ENCODE measurements around the gene NOLC1.

Gene NOLC1

DNA sequence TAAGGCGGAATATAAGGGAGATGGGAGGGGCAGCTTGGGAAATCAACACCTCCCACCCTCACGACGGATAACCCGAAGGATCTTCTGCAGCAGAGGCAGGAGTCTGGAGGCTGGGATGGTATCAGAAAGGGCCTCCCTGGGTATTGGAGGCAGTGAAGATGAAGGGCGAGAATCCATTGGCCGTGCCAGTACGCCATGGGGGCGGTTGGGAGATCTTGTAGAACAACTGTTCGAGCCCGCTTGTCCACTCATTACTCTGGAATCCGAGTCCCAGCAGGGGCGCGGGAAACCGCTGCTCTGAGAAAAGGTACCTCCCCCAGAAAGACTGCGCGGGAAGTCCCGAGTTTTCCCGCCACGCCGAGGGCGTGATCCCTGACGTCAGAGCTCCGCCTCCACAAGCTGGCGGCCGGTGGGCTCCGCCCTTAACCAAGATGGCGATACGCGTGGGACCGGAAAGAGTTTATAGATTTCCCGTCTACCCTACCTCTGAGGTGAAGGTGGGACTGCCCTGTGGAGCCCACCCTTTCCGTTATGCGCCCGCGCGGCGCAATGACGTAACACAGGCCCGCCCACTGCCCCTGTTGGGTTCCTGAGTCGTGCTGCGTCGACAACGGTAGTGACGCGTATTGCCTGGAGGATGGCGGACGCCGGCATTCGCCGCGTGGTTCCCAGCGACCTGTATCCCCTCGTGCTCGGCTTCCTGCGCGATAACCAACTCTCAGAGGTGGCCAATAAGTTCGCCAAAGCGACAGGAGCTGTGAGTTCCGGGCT lies at the start of gene NOLC1:
TSS of gene NOLC1 (plus strand) at position 616 of the 771 bp plus-strand sequence. CDS start at position 638, 22 bp downstream.
- DNase-seq = peak; percentile 99

DNA sequence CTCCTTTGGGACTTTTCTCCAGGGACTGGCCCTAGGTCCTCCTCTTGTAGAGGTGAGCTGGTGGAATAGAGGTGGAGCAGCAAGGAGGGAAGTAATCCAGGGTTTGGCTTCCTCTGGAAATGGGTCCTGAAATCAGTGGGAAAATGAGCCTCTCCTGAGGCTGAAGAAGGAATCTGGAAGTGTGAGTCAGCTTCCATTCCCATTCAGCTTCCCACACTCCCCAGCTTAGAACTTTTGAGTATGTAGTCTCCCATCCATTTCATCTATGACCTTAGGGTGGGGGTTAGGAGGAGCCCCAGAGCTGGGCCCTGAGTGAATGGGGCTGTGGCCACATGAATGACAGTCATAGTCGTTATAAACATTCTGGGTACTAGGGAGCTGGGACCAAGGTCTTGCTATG lies 49.8 kb upstream of the NOLC1 start:
- DNase-seq = no peak

DNA sequence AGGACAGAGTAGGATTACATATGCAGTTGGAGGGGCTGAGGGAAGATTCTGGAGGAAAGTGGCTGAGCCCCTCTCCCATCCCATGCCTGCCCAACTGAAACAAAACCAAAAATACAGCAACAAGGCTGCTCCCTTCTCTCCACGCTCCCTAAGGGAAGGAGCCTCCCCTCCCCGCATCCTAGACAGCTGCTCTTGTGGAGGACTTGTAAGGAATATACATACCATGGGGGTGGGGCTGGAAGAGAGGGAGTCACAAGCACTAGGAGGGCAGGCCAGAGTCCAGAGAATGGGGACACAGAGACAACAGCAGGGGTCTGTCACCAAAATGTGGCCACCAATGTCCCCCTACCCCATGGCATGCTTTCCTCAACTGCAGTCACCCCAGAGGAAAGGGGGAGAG lies 45.2 kb upstream of the NOLC1 start:
- no peak for DNase-seq

- no peak for DNase-seq
These were observed 42.7 kb upstream of the NOLC1 start for GRCh38 chr10:102109166-102110116.

DNA sequence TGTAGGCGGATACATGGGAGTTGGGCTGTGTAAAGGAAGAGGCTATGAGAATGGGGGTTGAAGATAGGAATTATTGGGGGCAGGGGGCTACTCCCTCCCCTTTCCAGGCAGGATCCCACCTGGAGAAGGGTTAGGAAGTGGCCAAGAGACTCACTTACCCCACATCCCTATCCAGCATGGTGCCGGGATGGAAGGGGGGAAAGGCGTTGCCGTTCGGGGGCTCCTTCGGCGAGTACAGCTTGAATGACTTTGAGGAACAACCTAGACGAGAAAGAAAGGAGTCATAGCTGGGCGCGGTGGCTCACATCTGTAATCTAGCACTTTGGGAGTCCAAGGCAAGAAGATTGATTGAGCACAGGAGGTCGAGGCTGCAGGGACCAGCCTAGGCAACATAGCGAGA lies 40.9 kb upstream of the NOLC1 start:
- no peak for DNase-seq

- no peak for DNase-seq
These were observed 39.9 kb upstream of the NOLC1 start for GRCh38 chr10:102112210-102112817.

DNA sequence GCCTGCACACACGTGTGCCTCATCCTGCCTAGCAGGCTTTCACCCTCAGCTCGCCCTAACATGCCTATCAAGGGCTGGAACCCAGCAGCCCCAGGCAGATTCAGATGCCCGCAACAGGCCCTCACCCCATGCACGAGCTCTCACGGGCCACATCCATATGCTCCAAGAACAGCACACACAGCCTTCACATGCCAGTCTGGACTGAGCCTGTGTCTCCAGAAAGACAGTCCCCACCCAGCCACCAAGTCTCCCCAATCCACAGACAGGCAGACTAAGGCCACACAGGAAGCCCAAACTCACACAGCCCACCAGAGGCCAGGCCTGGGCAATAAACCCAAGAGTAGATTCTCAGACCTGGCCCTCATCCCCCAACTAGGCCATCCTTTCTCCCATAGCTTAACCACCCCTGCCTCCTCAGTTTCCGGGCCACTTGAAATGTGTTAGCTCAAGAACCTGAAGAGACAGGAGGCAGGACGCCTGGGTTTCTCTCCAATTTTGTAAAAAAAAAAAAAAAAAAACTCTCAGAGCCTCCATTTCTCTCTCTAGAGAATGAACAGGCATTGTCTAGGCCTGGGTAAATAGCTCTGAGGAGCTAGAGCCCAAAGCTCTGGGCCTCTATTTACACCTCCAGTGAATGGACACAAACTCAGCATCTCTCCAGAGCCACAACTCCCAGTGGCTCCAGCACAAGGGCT lies 38.8 kb upstream of the NOLC1 start:
- no peak for DNase-seq

GRCh38 chr10:102113956-102114857 lies 38.0 kb upstream of the NOLC1 start:
- no peak for DNase-seq

DNA sequence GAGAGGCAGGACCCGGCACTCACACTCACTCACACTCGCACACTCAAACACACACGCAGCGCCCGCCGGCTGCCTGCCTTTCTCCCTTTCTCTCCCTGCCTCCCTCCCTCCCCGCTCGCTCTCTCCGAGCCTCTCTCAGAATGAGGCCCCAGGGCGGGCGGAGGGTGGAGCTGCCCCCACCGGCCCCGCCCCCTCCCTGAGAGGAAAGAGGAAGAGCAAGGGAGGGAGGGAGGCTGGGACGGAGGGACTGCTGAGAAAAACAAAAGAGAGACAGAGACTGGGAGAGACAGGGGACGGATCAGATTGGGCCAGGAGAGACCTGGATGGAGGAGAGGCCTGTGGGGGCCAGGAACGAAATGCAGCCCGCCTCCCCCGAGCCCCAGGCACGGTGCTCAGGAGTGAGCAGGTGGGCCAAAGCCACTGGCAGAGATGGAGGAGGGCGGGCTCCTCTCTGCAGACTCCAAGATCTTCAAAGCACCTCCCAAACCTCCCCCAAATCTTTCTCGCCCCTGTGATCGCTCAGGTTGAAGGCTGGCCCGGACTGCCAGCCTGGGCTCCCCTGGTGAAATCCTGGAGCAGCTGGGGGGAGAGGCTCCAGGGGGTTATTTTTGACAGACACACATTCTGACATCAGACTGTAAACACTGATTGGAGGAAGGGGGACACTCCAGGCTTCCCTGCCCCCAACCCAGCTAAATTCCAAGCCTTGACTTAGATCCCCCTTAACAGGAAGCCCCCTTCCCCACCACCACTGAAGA lies 37.1 kb upstream of the NOLC1 start:
- peak; percentile 82 for DNase-seq

DNA sequence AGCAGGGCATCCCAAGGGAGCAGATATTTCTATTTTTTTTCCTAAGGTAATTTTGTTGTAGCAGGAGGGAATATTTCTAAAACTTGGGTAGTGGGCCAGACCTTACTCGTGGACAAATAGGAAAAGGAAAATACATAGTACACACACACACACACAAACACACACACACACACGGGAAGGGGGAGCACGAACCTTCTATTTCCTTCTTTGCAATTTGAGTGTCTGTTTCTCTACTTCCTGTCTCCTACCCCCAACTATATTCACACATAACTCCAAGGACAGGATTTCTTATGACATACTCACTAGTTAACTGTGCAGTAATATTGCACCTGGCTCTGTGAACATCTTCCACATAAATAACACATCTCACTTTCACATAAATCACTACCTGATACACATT lies 36.4 kb upstream of the NOLC1 start:
- peak; percentile 29 for DNase-seq

DNA sequence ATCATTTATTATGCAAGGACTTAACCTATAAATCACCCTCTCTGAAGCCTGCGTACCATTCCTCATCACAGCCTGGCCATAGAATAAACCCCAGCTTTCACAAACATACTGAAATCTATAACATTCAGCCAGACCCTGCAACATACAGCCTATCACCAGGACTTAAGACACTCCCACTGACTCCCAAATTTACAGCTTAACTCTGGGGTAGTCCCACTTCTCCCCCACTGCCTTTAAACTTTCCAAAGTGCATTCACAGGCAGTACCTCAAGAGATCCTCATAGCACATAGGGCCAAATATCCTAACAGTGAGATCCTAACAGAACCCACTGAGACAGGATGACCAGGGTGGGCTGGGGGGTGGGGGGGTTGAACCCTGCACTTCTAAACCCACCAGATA lies 35.5 kb upstream of the NOLC1 start:
- DNase-seq = no peak

- DNase-seq = peak; percentile 93
These were observed 34.6 kb upstream of the NOLC1 start for GRCh38 chr10:102117391-102118159.

DNA sequence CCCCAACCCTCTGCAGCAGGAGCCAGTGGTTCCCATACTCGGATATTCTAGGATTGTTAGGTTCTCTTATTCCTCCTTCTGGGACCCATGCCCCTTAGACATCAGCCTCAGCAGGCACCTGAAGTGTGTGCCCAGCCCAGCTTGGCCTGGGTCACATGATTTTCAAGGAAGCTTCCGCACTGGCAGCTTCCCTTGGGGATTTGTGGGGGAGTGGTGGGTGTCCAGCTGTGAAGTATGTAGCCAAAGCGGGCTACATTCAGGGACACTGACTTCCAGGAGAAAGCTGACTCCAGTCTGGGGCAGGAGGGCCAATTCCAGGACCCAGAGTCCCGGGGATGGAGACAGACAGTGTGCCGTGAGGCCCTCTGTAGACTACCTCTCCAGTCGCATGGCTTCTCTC lies 33.3 kb upstream of the NOLC1 start:
- DNase-seq = peak; percentile 35

DNA sequence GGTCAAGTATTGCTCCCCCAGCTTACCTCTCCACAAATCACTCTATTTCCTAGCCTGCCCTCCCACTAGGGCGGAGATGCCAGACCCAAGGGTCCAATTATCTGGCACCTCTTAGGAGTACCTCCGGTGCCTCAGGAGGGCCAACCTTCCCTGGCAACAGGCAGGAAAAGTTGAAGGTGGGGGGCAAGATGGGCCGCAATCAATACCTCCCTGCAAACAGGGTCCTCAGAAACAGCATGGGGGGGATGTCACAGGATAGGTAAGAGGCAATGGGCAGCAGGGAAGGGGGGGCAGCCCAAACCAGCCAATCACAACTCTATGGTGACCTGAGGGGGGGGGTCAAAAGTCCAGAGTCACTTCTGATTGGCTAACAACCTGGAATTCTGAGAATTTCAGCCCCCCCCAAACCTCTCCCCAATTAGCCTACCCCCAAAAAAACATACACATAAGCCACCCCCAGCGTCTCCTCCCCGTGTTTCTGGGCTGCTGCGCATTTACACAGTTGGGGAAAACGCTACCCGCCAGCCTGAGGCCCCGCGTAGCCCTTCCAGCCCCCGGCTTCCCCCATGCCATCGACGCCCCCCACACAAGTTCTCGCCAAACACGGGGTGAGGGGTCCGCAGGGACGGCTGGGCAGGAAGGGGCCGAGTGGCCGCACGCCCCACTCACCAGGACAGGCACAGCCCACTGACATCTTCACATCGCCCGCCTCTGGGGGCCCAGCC lies 32.6 kb upstream of the NOLC1 start:
- DNase-seq = peak; percentile 88

GRCh38 chr10:102120142-102120990 lies 31.8 kb upstream of the NOLC1 start, which contains the start of gene LDB1:
Gene LDB1, minus strand, starts transcription at chr10:102120368. Its CDS starts 258 bp downstream, at chr10:102120110.
- peak; percentile 81 for DNase-seq

GRCh38 chr10:102120991-102121738 lies 31.0 kb upstream of the NOLC1 start:
- DNase-seq = peak; percentile 94

DNA sequence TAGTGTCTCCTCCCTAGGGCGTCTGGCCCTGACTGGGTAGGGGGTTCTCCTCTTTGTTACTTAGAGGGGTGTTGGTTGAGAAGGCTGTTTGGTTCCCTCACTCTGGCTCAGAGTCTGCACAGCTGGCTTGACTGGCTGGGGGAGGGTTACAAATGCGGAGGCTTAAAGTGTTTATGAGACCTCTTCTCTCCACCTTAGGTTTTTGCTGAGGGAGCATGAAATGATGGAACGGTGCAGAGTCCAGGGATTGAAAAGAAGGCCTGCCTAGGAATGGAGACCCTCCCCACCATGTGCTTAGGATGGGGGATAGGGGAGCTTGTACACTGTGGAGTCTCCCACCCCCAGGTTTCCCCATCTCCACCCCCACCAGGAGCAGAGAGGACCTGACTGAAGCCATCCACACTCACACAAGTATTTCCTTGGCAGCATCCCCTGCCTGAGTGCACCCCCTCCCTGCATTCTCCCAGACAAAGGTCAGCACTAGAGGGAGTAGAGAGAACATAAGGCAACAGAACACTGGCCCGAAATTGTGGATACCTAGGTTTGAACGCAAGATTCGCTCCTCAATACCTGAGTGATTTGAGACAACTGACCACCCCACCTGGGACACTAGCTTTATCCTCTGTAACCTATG lies 30.3 kb upstream of the NOLC1 start:
- peak; percentile 74 for DNase-seq
